Measurements from ENCODE around the gene ADA.

DNA sequence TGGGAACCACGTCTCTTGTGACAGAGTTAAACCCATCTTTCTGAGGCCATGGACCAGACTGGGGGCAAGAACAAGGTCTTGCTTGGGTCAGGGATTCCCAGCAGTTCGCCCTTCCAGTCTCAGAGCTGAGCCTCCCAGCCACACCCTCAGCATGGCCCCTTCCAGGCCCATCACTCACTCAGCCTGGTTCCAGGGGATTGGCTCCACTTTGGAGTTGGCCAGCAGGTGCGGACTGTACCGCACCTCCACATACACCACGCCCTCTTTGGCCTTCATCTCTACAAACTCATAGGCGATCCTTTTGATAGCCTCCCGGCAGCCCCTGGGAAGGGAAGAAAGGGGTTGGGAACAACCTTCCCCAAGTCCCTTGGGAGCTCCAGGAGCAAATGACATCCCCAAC is 25.2 kb downstream of the ADA start:
- TF ChIP-seq, protein P1, sequence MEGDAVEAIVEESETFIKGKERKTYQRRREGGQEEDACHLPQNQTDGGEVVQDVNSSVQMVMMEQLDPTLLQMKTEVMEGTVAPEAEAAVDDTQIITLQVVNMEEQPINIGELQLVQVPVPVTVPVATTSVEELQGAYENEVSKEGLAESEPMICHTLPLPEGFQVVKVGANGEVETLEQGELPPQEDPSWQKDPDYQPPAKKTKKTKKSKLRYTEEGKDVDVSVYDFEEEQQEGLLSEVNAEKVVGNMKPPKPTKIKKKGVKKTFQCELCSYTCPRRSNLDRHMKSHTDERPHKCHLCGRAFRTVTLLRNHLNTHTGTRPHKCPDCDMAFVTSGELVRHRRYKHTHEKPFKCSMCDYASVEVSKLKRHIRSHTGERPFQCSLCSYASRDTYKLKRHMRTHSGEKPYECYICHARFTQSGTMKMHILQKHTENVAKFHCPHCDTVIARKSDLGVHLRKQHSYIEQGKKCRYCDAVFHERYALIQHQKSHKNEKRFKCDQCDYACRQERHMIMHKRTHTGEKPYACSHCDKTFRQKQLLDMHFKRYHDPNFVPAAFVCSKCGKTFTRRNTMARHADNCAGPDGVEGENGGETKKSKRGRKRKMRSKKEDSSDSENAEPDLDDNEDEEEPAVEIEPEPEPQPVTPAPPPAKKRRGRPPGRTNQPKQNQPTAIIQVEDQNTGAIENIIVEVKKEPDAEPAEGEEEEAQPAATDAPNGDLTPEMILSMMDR (IDR thresholded peaks at IDR 0.05), result no peak
- TF ChIP-seq POLR2A (IDR thresholded peaks at IDR 0.05), result no peak

Measured in Peyer's patch (tissue), 4 donors.